ENCODE measurements around the gene PHF21B.

Gene PHF21B

GRCh38 chr22:44880610-44881290 is 129.1 kb downstream of the PHF21B start:
- Histone ChIP-seq H3K36me3 (no peaks in the 10 kb centered on the region), H3K9me3 (no peaks in the 10 kb centered on the region), H3K4me3 (ENCODE audit: low read depth in 1 of 2, low read length in 1 of 2) (no peak overlapping the region), H3K27me3 (no peaks in the 10 kb centered on the region), H3K4me1 (ENCODE audit: control insufficient read depth in 1 of 2, insufficient read depth in 1 of 2, low read depth in 1 of 2, low read length in 1 of 2) (no peaks in the 10 kb centered on the region), H3K27ac (no peak overlapping the region)
- no peak for TF ChIP-seq CTCF (IDR thresholded peaks at IDR 0.05)

DNA sequence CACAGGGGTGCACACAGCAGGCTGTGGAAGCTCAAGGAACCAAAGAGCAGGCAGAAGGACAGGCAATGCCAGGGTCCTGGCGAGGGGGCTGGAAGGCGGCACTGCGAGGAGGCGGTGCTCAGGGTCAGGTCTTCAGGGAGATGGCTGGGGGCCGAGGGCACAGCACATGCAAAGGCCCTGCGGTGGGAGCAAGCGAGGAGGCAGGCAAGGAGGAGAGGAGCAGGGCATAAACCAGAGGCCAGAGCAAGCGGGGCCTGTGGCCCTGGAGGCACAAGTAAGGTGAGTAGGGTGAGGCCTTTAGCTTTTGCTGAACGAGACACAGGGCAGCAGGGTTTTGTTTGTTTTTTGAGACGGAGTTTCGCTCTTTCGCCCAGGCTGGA is 130.5 kb downstream of the PHF21B start:
- H3K9me3 ChIP-seq = no peaks in the 10 kb centered on the region
- no peaks in the 10 kb centered on the region for H3K27me3 ChIP-seq
- H3K4me3 ChIP-seq (ENCODE audit: low read depth in 1 of 2, low read length in 1 of 2) = no peak overlapping the region
- no peak overlapping the region for H3K27ac ChIP-seq
- no peak for TF ChIP-seq CTCF (IDR thresholded peaks at IDR 0.05)
- no peaks in the 10 kb centered on the region for H3K4me1 ChIP-seq (ENCODE audit: control insufficient read depth in 1 of 2, insufficient read depth in 1 of 2, low read depth in 1 of 2, low read length in 1 of 2)
- no peaks in the 10 kb centered on the region for H3K36me3 ChIP-seq

DNA sequence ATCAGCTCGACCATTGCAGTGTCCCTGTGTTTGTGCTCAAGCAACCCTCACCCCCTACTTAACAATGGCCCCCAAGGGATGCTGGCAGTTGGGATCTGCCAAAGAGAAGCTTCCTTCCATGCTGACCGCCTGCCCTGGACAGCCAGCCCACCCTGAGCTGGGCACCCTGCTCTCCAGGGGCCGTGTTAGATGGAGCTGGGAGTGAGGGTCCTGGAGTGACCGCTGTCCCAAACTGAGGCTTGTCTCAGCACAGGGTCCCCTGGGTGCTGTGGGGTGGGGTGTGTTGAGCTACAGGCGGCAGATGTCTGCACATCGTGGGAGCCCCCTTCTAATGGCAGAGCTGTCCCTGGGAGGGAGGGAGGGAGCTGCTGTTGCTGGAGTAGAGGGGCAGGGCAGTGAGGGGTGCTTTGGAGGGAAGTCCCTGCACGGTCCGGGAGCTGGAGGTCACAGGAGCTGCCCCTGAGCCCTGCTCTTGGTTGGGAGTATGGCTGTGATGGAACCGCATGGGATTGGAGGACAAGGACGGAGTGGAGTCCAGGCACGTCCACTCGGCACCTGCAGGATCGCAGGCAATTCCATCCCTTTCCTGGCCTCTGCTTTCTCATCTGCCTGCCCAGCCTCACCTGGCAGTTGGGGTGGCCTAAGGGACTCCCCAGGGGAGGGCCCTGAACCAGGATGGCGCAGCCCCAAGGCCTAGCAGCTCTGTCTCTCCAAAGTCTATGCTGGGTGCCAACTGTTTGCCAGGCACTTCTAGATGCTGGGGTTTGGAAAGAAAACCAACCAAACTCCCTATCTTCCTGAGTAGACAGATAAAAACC is 131.1 kb downstream of the PHF21B start:
- Histone ChIP-seq H3K36me3 (no peaks in the 10 kb centered on the region), H3K4me1 (ENCODE audit: control insufficient read depth in 1 of 2, insufficient read depth in 1 of 2, low read depth in 1 of 2, low read length in 1 of 2) (no peaks in the 10 kb centered on the region), H3K4me3 (ENCODE audit: low read depth in 1 of 2, low read length in 1 of 2) (no peak overlapping the region), H3K27me3 (no peaks in the 10 kb centered on the region), H3K27ac (no peak overlapping the region), H3K9me3 (no peaks in the 10 kb centered on the region)
- no peak for TF ChIP-seq CTCF (IDR thresholded peaks at IDR 0.05)

GRCh38 chr22:44876921-44877320 is 132.9 kb downstream of the PHF21B start:
- Histone ChIP-seq H3K9me3 (peaks cover 2% of the 10 kb centered on the region), H3K4me1 (ENCODE audit: control insufficient read depth in 1 of 2, insufficient read depth in 1 of 2, low read depth in 1 of 2, low read length in 1 of 2) (no peaks in the 10 kb centered on the region), H3K4me3 (ENCODE audit: low read depth in 1 of 2, low read length in 1 of 2) (no peak overlapping the region), H3K36me3 (no peaks in the 10 kb centered on the region), H3K27ac (no peak overlapping the region), H3K27me3 (no peaks in the 10 kb centered on the region)
- no peak for TF ChIP-seq CTCF (IDR thresholded peaks at IDR 0.05)

DNA sequence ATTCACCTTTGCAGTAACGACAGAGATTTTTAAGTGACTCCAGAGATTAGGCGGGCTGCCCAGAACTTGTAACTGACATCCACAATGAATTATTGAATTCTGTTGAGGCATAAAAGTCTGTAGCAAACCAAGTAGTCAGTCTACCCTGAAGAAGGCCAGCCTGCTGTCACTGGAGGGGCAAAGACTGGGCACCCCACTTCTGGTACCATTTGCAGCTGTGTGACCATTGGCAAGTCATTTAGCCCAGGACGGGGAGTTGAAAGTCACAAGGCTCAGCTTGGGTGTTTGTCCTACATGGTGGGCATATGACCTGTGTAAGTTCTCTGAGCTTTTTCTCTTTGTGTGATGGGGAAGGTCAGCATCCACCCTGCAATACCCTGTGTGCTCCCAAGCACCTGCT is 138.0 kb downstream of the PHF21B start:
- H3K27me3 ChIP-seq = no peaks in the 10 kb centered on the region
- H3K9me3 ChIP-seq = peaks cover 4% of the 10 kb centered on the region
- TF ChIP-seq CTCF (IDR thresholded peaks at IDR 0.05) = no peak
- H3K27ac ChIP-seq = no peak overlapping the region
- no peaks in the 10 kb centered on the region for H3K36me3 ChIP-seq
- H3K4me1 ChIP-seq (ENCODE audit: control insufficient read depth in 1 of 2, insufficient read depth in 1 of 2, low read depth in 1 of 2, low read length in 1 of 2) = no peaks in the 10 kb centered on the region
- H3K4me3 ChIP-seq (ENCODE audit: low read depth in 1 of 2, low read length in 1 of 2) = no peak overlapping the region
